Hepatocyte (in vitro differentiated cells): ENCODE results near the gene CRTC2. TPM values are rescaled to one million over a fixed set of nuclear protein-coding genes. Genes with fewer than 3 reads are reported as not detected.
A peak's percentile ranks its signal among the peaks of the same experiment; 100 is the strongest.

Experiments
- DNase-seq: peaks from one replicate; pipeline ENCODE4 v3.0.0-alpha.2; 2016; ENCODE audit warnings: low spot score
- H2AFZ ChIP-seq: fragments of 200-600 bp; sonication (generic); 2 replicates; pipeline ENCODE4 v1.6.0; 2016; ENCODE audit warnings: antibody characterized with exemption, mild to moderate bottlenecking
- H3K27ac ChIP-seq: fragments of 200-600 bp; sonication (generic); 2 replicates; pipeline ENCODE4 v1.5.1; 2016; ENCODE audit warnings: mild to moderate bottlenecking
- H3K27me3 ChIP-seq: fragments of 200-600 bp; sonication (generic); 2 replicates; pipeline ENCODE4 v1.6.1; 2016
- H3K36me3 ChIP-seq: fragments of 200-600 bp; sonication (generic); replicated peaks from 2 replicates; pipeline ENCODE4 v1.5.1; 2016; ENCODE audit warnings: low read depth; ENCODE audit not compliant: insufficient read depth
- H3K4me1 ChIP-seq: fragments of 200-600 bp; sonication (generic); 2 replicates; pipeline ENCODE4 v1.5.1; 2016; ENCODE audit warnings: mild to moderate bottlenecking, moderate library complexity; ENCODE audit not compliant: insufficient read depth
- H3K4me2 ChIP-seq: fragments of 200-600 bp; sonication (generic); 2 replicates; pipeline ENCODE4 v1.6.0; 2016
- H3K4me3 ChIP-seq: fragments of 200-600 bp; sonication (generic); 2 replicates; pipeline ENCODE4 v1.5.1; 2016; ENCODE audit warnings: mild to moderate bottlenecking
- H3K79me2 ChIP-seq: fragments of 200-600 bp; sonication (generic); 2 replicates; pipeline ENCODE4 v1.6.0; 2017; ENCODE audit warnings: mild to moderate bottlenecking
- H3K9me2 ChIP-seq: fragments of 200-600 bp; sonication (generic); replicated peaks from 2 replicates; pipeline ENCODE4 v1.6.0; 2017; ENCODE audit warnings: mild to moderate bottlenecking; ENCODE audit not compliant: insufficient read depth
- H3K9me3 ChIP-seq: fragments of 200-600 bp; sonication (generic); 2 replicates; pipeline ENCODE4 v1.5.1; 2016; ENCODE audit warnings: low read depth, mild to moderate bottlenecking
- H4K20me1 ChIP-seq: fragments of 200-600 bp; sonication (generic); 2 replicates; pipeline ENCODE4 v1.6.0; 2016; ENCODE audit warnings: mild to moderate bottlenecking; ENCODE audit not compliant: insufficient read depth, poor library complexity, severe bottlenecking
- CTCF ChIP-seq: fragments of 200-600 bp; sonication (generic); IDR thresholded peaks from 2 replicates; pipeline ENCODE4 v1.5.1; 2016; ENCODE audit warnings: antibody characterized with exemption, mild to moderate bottlenecking; ENCODE audit not compliant: poor library complexity
- EZH2 ChIP-seq: fragments of 200-600 bp; sonication (generic); IDR thresholded peaks from 2 replicates; pipeline ENCODE4 v1.6.1; 2016; ENCODE audit warnings: antibody characterized with exemption, mild to moderate bottlenecking, borderline replicate concordance
- EZH2phosphoT487 ChIP-seq: fragments of 200-600 bp; sonication (generic); IDR thresholded peaks from one replicate; pipeline ENCODE4 v1.6.1; 2018; ENCODE audit warnings: antibody characterized with exemption, mild to moderate bottlenecking, low read depth, moderate library complexity; ENCODE audit not compliant: unreplicated experiment, severe bottlenecking
- WGBS: methylation state at CpG from one replicate; pipeline ENCODE4 v1.1.6; 2016; ENCODE audit warnings: low lambda C conversion rate; ENCODE audit errors: missing lambda C conversion rate; 5-methylcytosine and 5-hydroxymethylcytosine counted together
- polyA plus RNA-seq: library from polyadenylated mRNA; unstranded; fragments of >200 nt; fragmentation: Nextera tagmentation; extraction: Ambion mirVana; gene quantifications from 2 replicates; pipeline ENCODE4 v1.2.1, GENCODE V29; 2016
- total RNA-seq: library from RNA; depleted of rRNA; stranded (reverse); fragments of >200 nt; gene quantifications from 2 replicates; pipeline ENCODE4 v1.2.3, GENCODE V29; 2014

Gene CRTC2
- total and polyA plus RNA-seq, 2 experiments from 2014 or later = 10.5 to 28.0 TPM

GRCh38 chr1:153990468-153991150 lies 32.2 kb upstream of the CRTC2 start, which contains the start of gene RPS27:
TSS of gene RPS27 (plus strand) at chr1:153990762. CDS start at chr1:153990797, 35 bp downstream.
- Histone ChIP-seq H3K4me1 (peaks cover 20% of the 10 kb centered on the region), H3K4me2 (peak within 1 kb of the TSS; percentile 86), H3K27me3 (no peaks in the 10 kb centered on the region), H2AFZ (peak within 1 kb of the TSS; percentile 85), H4K20me1 (peaks cover 14% of the 10 kb centered on the region), H3K79me2 (peaks cover 29% of the 10 kb centered on the region), H3K9me3 (no peaks in the 10 kb centered on the region), H3K27ac (peak within 1 kb of the TSS; percentile 93), H3K4me3 (peak within 1 kb of the TSS; percentile 71), H3K36me3 (peaks cover 2% of the 10 kb centered on the region), H3K9me2 (no peaks in the 10 kb centered on the region)
- TF ChIP-seq EZH2 = no peak
- under 1% methylated on average over 36 of the region's 36 CpGs for WGBS
- DNase-seq = peak; percentile 98

GRCh38 chr1:153987621-153988020 lies 29.2 kb upstream of the CRTC2 start:
- H3K36me3 ChIP-seq = no peaks in the 10 kb centered on the region
- H3K9me3 ChIP-seq = no peaks in the 10 kb centered on the region
- no peaks in the 10 kb centered on the region for H3K9me2 ChIP-seq
- H2AFZ ChIP-seq = no peak overlapping the region
- peaks cover 9% of the 10 kb centered on the region for H4K20me1 ChIP-seq
- no peak overlapping the region for H3K4me3 ChIP-seq
- no peak for DNase-seq
- H3K27me3 ChIP-seq = no peaks in the 10 kb centered on the region
- H3K27ac ChIP-seq = peak overlapping the region; percentile 49
- H3K79me2 ChIP-seq = peaks cover 46% of the 10 kb centered on the region
- 95% methylated on average over 8 of the region's 8 CpGs for WGBS
- TF ChIP-seq EZH2 = no peak
- no peak for TF ChIP-seq CTCF
- no peak for TF ChIP-seq EZH2phosphoT487
- H3K4me1 ChIP-seq = peaks cover 23% of the 10 kb centered on the region
- H3K4me2 ChIP-seq = no peak overlapping the region

- H3K4me3 ChIP-seq = peak within 1 kb of the TSS; percentile 64
- H3K9me3 ChIP-seq = no peaks in the 10 kb centered on the region
- peak within 1 kb of the TSS; percentile 89 for H3K27ac ChIP-seq
- no peaks in the 10 kb centered on the region for H4K20me1 ChIP-seq
- H3K9me2 ChIP-seq = no peaks in the 10 kb centered on the region
- WGBS = 1% methylated on average over 16 of the region's 32 CpGs
- H2AFZ ChIP-seq = peak within 1 kb of the TSS; percentile 83
- TF ChIP-seq CTCF = no peak
- no peak for TF ChIP-seq EZH2phosphoT487
- no peak for TF ChIP-seq EZH2
- H3K4me1 ChIP-seq = peaks cover 13% of the 10 kb centered on the region
- H3K36me3 ChIP-seq = no peaks in the 10 kb centered on the region
- no peaks in the 10 kb centered on the region for H3K27me3 ChIP-seq
- peak within 1 kb of the TSS; percentile 94 for H3K4me2 ChIP-seq
- DNase-seq = peak; percentile 95
- H3K79me2 ChIP-seq = peaks cover 32% of the 10 kb centered on the region
Observed at GRCh38 chr1:153985941-153986761, 27.7 kb upstream of the CRTC2 start, which contains the start of gene RAB13. TSS of gene RAB13 (minus strand) at chr1:153986339. CDS start at chr1:153986236, 103 bp downstream.
